COLO829 (cell line): ENCODE measurements around the gene ZBTB49.

Experiments used
- DNase-seq: peaks from one replicate; pipeline ENCODE4 v3.0.0; 2012; ENCODE audit warnings: low spot score

ZBTB49 gene

DNA sequence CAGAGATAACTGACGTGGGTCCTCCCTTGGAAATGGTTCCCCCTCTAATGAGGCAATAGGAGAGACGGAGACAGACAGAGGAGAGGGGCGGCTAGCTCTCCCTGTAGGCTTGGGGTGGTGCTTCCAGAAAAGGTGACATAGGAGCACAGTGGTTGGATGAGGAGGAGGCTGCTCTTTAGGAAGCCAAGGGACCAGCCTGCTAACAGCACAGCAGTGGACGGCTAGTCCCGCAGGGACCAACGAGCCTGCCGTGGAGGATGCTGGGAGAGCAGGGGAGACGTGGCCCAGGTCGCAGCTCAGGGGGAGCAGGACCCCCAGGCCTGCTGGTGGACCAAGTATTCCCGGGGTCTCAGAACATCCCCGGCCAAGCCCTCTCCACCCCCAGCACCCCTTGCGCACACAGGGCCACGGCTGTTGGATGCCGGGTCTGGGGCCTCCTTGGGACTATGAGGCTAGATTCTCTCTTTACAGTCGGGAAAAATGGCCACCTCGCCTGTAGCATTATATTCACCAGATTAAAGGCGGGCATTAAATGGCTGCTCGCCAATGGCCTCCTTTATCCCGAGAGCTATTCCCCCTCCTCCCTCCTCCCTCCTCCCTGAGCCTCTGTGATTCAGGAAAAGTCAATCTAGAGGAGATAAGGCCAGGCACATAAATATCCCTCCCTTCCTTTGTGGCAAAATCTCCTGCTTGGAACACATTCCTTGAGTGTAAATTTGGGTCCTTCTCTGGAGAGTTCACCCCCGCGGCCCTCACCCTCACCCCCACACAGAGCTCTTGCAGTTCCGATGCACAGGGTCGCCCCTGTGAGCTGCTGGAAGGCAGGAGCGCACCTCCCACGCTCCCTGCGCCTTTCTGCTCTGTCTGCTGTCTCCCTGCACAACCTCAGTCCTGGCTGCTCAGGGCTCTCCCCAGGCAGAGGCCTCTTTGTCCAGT lies 66.3 kb downstream of the ZBTB49 start:
- DNase-seq: peak; percentile 28

DNA sequence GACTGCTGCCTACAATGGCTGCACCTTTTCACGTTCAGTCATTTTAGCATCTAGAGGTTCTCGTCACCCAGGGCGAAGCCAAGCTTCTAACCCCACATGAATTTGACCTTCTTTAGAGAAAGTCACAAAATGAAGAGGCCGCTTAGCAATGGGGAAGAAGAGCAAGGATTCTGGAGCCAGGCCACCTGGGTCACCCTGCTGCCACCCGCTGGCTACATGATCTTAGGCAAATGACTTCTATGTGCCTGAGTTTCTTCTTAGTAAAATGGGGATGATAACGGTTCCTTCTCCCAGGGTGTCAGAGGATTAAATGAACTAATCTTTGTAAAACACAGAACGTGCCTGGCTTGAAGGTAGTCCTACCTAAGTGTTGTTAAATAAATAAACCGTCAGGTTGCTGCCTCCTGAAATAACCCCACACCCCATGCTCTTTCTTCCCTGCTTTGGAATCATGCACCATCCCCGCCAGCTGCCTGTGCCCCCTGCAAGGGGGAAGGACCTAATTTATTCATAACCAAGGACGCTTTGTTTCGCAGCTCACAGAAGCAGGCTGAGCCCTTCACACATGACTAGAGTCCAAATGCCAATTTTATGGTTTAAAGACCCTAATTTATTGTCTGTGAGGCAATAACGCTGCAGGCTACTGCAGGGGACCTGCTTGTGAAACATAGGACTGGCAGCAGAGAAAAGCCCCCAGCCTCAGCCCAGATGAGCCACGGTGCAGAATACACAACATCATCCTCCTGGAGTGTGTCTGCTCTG lies 68.2 kb downstream of the ZBTB49 start:
- no peak for DNase-seq

DNA sequence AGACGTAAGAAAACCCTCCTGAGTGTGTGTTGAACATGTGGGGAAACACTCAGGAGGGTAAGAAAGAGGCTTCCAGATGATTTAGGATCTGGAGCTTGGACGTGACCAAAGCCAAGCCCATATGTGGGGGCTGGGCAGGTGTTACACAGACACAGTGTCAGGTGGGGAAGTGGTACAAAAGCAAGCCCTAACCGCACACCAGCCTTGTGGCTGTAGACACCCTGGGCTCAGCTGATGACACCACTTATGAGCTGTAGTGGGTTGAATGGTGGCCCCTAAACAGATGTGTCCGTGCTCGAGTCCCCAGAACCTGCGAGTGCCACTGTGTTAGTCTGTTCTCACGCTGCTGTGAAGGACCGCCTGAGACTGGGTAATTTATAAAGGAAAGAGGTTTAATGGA lies 71.8 kb downstream of the ZBTB49 start:
- no peak for DNase-seq

DNA sequence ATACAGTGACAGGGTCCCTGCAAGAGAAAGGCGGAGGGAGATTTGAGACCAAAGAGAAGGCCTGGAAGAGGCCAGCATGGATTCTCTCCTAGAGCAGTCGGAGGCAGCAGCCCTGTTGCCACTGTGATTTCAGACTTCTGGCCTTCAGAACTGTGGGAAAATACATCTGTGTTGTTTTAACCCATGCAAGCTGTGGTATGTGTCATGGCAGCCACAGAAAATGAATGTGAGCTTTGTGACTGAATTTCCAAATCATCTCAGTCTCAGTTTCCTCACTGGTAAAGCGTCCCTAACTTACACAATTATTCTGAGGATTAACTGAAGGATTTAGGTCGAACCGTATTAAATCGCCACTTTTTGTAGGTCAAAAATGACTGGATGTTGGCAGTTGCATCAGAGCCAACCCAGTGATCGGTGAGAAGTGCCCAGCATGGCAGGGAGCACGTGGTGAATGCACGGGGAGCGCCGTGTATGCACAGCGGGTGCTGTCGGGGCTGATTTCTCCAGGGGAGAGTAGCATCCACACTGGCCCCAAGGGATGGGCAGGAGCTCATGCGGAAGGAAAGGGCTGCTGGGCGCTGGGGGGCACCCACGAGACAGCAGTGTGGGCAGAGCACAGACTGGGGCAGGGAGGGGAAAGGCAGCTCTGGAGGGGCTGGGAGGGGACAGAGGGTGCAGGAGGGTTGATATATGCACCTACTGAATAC lies 73.1 kb downstream of the ZBTB49 start:
- no peak for DNase-seq

DNA sequence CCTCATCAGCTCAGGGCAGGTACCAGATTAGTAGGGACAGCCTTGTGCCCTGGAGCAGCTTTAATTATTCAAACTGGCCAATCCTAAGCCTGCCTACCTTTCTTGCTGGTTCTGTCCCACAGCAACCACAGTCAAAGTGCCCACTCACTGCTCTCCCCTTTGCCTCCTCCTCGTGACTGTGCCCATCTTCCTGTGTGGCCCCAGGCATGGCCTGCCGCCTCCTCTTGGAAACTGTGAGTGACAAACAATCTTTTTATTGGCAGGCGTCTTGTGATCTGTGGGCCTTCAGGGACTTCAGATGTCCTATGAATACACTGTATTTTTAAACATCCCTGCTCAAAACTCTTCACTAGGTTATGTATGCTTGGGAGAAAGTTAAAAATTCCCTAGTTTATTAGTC lies 74.0 kb downstream of the ZBTB49 start:
- DNase-seq: peak; percentile 25

DNA sequence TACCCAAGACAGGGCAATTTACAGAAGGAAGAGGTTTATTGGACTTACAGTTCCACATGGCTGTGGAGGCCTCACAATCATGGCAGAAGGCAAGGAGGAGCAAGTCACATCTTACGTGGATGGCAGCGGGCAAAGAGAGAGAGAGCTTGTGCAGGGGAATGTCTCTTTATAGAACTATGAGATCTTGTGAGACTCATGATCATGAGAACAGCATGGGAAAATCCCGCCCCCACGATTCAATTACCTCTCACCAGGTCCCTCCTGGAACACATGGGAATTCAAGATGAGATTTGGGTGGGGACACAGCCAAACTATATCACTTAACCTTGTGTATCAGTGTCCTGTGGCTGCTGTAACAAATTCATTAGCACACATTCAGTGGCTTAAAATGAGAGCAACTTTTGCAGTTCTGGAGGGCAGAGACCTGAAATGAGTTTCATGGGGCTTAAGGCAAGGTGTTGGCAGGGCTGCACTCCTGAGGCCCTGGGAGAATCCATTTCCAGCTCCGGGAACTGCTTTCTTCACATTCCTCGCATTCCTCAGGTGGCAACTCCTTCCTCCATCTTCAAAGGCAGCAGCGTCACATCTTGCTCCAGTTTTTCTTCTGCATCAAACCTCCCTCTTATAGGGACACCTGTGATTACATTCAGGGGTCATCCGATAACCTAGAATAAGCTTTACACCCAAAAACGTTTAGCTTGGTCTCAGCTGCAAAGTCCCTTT lies 74.6 kb downstream of the ZBTB49 start:
- no peak for DNase-seq

DNA sequence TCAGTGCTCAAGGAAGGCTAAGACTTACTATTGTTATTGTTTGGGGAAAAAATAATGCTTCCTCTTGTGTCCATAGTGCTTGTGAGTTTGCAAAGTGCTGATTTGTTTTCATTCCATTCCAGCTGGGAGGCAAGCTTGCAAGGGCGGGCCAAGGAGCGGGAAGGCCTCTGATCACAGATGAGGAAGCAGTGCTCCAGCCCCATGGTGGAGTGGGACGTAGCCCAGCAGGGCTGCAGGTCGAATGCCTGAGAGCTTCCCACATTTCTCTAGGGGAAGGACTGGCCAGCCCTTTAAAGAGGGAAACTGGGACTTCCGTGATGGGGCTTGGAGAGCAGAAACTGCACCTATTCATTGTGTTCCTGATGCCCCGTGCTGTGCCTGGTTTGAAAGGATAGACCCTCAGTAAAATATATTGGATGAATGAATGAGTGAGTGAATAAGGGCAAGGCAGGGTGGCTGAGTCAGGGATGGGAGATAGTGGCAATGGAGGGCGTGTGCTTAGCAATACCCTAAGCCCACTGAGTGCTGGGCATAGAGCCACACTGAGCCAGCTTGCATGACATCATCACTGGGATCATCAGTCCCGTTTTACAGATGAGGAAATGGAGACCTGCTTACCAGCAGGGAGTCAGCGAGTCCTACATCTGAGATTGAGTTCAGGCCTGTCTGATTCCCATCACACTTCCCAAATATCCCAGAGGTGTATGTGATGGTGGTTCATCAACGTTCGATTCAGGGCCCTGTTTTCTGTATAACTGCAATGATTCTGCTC lies 78.9 kb downstream of the ZBTB49 start:
- no peak for DNase-seq
